HG02610 (cell line): ENCODE measurements around the gene CCDC68.

ENCODE experiments used
- ATAC-seq: cut with Tn5 transposase; IDR thresholded peaks from one replicate; pipeline ENCODE4 v1.9.1; 2021; ENCODE audit warnings: mild to moderate bottlenecking, moderate library complexity; ENCODE audit not compliant: unreplicated experiment

The CCDC68 gene

DNA sequence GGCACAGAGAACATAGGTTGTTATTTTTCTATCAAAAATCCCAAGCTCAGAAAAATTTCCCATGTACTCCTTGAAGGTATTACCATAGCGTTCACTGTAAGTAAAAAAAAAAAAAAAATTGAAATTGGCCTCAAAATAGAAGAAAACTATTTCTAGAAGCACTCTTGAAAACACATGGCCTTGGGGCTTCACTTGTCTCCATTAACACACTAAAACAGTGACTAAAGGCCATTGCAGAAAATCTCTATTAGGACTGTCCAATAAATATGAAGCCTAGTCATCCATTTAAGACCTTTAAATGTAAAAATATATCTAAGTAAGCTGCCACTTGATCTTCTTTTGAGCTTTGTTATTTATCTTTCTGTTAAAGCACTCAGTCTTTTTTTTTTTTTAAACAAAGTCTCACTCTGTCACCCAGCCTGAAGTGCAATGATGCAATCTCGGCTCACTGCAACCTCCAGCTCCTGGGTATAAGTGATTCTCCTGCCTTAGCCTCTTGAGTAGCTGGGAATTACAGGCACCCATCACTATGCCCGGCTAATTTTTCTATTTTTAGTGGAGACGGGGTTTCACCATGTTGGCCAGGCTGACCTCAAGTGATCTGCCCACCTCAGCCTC, 35.8 kb downstream of the CCDC68 start:
- no peak for ATAC-seq

DNA sequence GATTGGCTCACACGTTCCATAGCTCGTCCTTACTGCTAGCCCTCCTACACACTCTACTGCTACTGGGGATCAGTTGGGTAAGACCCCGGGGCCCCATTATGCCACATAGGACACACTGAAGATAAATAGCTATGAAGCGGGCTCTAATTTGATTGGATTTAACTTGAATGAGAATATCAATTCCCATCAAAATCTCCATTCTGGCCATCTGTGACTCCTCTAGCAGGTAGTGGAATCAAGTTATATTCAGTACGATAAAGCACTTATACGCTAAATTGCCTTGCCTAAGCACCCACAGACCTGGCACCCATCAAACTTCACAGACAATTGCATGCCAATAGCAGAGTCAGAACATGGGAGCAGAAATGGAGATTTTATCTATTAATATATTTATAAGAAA, 39.8 kb downstream of the CCDC68 start:
- ATAC-seq, result no peak

DNA sequence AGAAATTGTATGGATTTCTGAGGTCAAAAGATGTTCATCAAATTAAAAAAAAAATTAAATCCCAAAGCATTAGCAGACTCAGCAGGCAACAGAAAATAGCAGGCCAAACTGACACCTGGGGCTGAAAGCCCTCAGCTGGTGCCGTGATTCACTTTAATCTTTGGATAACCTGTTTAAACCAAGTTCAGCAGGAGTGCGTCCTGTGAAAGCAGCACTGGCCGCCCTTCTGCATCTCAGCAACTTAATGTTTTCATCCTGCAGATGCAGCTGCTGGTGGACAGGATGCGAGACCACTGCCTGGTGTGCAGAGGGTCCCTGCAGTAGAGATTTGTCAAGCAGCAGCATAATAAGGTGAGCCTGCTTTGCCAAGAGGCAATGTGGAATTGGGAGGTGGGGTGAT, 41.2 kb downstream of the CCDC68 start:
- no peak for ATAC-seq

DNA sequence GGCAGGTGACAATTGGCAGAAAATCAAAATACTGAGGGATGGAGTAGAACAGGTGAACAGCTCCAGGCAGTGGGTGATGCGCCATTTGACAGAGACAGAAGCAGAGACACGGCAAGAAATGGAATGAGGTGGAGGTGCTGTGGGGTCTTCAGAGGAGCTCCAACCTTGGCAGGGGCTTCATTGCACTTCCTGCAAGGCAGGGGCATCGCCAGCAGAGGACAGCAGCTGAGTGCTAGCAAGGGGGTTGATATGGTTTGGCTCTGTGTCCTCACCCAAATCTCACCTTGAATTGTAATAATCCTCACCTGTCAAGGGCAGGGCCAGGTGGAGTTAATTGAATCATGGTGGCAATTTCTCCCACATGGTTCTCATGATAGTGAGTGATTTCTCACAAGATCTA, 42.8 kb downstream of the CCDC68 start:
- no peak for ATAC-seq

DNA sequence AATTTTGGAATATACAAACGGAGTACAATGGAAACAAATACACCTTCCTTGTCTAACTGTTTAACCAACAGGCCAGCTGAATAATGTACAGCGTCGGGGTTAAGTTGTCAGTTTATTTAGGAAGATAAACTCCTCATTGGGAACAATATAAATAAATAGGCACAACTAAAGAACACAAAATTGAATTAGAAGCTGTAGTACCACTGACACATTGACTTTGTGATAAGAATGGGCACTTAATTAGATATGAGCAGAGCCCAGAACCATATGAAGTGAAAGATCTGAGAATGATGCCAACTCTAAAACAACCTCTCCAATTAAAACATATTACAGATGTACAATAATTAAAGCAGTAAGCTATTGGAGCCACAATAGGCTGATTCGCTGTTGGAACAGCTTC, 44.4 kb downstream of the CCDC68 start:
- ATAC-seq, result no peak

DNA sequence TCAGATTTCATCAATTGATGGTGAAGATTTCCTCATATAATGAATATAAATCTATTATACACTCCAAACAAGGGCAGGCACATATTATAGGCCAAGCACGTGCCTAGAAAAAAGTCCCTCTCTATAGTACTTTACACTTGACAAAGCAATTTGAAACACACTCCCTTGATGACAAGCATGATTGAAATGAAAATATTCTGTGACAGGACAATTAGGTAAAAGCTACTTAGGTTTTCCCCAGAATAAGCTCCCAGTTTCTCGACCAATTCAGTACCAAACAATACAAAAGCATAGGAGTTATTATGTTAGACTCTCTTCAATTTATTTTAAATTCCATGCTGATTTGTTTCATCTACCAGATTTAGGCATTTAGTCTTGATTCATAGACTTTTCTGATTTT, 47.7 kb downstream of the CCDC68 start:
- ATAC-seq, result no peak

DNA sequence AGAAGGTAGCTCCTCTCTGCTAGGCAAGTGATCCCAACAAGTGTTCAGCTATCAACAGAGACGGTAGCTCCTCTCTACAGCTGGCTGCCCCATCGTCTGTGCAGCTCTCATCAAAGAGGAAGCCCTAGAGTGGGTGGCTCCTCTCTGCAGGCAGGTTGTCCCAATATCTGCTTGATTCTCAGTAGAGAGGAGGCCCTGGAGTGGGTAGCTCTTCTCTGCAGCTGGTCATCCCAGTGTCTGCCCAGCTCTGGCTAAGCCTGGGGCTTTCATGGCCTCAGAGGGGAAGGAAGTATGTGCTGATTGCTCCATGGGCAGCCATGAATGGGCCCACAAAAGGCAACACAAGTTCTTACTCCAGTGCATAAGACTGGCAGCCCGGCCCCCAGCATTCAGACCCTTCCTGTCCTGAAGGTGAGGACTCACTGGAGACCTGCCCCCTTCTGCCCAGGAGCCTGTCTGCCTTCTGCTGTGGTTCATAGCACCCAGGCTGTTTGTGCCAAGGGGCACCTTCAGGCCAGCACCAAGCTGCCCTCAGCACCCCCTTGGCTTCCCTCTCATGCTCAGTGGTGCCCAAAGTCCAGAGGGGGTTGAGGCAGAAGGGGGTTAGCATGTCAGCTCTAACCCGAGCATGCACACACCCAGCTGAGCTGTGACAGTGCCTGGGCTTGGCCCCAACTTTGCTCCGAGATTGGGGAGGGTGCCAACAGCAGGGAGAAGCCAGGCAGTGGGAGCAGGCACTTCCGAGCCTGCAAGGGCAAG, 48.9 kb downstream of the CCDC68 start:
- ATAC-seq, result no peak

DNA sequence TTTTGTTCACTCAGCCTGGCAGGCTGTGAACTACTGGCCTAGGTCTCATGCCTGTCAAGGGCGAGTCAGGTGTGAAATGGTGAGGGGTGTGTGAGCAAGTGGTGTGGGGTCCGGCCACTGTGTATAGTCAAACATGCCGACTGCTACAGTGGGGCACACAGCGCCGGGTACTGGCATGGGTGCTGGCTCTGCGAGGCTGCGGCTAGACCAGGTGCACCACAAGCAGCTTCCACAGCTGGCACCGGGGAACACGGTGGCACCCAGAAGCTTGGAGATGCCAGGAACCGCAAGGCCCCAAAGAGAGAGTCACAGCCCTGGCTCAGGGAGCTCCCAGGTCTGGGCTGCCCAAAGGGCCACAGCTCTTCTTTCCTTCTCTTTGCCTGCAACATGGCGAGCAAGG, 49.7 kb downstream of the CCDC68 start:
- no peak for ATAC-seq

DNA sequence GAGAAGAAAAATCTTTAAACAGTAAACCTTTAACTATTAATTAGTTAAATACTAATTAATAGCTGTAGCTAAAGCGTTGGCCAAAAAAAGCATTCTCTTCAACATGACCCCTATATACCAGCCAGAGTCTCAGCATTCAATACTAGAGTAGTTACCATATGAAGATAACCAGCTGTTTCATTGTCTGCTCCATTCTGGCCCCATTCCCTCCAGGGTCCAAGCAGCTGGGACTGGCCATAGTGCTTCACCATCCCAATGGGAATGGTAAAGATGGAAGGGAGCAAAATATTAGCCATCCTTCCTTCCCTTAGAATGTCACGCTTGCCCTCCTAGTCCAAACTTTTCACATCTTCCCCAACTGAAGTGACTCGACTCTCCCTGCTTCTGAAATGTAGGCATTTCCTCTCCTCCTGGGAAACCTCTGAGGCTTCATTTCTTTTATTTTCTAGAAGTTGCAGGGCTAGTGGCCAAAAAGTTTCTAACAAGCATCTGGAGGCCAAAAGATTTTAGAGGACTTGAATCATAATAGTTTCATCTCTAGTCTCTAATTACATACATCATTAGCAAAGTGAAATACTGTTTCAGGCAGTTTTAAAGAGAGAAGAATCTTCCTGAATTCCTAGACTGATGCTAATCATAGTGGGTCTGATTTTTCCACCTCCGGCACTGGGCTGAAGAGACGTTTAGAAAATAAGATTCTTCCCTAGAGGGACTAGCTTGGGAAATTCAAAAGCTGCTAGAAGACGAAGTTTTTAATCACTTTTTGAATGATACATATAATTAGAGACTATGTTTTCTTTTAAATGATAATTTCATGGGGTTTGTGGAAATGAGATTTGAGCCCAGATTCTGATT, 52.7 kb downstream of the CCDC68 start:
- no peak for ATAC-seq

DNA sequence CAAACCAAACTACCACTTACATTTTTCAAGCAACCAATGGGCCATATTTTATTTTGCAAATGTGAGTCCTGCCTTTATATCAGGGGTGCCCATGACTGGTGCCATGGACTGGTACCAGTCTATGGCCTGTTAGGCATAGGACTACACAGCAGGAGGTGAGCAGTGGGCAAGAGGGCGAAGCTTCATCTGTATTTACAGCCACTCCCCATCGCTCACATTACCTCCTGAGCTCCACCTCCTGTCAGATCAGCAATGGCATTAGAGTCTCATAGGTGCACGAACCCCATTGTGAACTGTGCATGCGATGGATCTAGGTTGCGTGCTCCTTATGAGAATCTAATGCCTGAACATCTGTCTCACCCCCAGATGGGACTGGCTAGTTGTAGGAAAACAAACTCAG, 53.6 kb downstream of the CCDC68 start:
- ATAC-seq, result no peak

DNA sequence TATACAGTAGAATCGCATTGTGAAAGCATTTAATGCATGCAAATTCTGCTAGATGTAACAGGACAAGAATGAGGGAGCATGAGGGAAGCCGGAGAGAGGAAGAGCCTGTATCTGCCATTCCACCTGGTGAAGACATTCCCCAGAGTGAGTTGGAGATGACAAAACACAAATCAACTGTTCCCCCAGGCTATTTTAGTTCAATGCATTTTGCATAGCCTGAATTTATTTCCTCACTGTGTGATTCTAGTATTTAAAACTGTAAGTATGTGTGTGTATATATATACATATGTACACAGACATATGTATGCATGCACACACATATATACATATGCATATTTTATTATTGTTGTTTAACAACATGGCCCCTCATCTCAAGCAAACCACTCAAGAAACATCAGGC, 54.7 kb downstream of the CCDC68 start:
- ATAC-seq, result no peak

DNA sequence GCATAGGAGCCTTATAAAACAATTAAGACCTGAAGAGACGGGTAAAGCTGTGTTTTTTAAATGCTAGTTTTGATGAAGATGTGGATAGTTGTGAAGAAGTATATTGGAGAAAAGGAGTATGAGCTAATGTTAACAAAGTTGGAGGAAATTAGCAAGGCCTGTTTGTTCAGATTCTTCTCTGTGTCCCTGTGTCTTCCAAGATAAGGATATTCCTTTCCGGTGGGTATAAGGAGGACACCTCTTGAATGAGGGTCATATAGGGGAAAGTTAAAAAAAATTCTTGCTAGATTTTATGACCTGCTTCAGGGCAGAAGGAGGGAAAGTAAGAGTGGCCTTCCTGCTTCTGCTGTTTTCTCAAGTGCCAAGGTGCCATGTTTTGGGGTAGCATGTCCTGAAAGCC, 59.0 kb downstream of the CCDC68 start:
- no peak for ATAC-seq

DNA sequence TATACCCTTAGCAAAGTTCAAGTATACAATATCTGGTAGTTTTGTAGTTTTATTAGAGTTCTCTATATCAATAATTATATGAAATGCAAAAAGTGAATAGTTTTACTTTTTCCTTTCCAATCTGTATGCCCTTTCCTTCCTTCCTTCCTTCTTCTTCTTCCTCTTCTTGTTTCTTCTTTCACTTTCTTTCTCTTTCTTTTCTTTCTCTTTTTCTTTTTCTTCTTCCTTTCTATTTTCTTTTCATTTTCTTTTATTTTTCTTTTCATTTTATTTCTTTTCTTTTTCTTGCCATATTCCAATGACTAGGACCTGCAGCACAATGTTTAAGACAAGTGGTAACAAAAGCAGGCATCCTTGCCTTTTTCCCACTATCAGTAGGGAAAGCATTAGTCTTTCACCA, 59.8 kb downstream of the CCDC68 start:
- no peak for ATAC-seq

DNA sequence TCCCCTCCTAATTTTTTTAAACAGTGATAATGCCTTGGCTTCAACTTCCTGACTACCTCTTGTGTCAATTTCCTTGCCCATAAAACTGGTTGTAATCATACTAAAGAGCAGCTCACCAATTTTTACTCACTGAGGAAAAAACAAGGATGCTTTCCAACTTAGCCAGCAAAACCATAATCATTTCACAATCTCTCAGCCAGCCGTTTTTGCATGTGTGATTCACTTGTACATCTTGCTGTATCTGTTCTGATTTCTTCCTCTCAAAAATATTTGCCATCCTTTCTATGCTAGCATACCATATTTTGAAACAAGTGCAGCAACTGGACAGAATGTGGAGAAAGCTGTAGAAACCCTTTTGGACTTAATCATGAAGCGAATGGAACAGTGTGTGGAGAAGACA, 70.3 kb downstream of the CCDC68 start:
- no peak for ATAC-seq

DNA sequence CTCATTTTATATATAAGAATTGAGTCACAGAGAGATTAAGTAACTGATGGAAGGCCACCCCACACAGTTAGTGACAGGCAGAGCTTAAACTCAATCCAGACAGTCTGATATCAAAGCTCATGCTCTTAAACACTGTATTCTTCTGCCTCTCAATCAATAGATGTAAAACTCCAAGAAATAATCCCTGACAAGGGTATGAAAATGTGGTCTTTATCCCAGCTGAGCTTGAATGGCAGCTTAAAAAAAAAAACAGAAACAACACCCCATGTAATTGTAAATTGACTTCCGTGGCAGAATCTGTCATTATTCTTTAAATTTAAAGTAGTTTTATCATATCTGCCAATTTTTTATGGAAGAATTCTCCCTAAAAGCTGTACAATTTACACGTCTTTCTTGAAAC, 70.9 kb downstream of the CCDC68 start:
- ATAC-seq, result no peak

DNA sequence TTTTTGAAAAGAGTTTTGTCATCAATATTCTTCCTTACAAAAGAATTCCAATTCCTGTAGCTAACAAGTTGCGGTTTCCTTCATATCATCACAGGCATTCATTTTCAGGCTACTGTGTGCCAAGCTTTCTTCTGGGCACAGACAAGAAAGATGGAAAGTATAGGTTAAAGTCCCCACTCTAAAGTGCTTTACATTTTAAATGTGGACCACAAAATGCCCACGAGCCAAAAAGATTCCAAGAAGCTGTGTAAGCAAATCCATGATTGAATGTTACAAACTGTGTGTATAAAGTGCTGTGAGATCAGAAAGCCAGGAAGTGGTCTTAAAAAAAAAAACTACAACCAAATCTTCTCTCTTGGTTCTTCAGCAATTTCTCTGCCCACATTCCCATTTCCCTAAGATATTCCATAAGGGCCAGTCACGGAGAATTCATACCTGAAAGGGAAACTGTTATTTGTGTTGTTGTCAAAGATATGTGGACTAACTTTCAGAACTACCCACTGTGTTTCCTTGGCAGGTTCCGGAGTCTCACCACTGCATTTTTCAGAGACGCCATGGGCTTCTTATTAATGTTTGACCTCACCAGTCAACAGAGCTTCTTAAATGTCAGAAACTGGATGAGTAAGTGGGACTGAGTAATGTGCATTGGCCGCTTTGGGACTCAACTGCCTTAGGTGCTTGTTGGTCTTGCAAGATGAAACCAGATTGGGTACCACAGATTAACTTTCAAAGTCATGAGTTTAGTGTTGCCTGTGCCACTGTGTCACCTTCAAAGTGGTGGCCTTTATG, 75.3 kb downstream of the CCDC68 start:
- no peak for ATAC-seq

DNA sequence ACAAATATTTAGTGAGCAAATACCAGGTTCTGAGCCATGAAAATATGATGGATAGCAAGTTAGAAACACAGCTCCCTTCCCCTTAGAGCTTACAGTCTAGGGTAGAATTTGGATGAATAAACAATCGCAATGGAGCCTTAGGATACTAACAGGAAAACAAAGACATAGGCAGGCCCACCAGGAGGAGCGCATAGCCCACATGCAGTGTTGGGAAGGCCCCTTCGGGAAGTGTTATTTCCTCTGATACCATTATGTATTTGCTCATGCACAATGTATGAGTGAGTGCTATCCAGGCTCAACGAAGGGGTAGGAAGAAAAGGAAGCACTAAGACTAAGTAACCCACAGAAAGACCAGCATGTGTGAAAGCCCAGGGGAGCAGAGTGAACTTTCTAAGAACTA, 76.9 kb downstream of the CCDC68 start:
- no peak for ATAC-seq

DNA sequence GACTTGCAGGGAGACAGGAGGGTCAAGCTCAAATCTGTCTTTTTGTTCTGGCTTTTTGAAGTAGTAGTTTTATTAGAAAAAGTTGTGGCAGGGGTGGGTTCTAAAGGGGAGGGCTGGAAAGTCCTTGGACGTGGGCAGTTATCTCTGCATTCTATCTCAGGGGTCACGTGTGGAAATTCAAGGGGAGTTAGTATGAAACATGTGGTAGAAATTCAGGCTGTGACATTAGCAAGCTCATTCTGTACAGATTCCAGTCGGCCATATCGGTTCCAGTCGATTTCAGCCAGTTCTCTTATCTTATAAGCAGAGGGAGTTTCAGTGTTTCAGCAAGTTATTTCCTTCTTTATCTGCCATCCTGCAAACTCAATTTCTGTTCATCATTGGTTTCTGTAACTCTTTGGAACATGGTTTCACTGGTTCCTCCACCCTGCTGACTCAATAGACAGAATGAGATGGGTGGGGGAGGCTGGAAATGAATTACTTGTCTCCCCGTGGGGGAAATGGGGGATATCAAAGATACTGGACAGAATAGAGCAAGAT, 78.0 kb downstream of the CCDC68 start:
- no peak for ATAC-seq

DNA sequence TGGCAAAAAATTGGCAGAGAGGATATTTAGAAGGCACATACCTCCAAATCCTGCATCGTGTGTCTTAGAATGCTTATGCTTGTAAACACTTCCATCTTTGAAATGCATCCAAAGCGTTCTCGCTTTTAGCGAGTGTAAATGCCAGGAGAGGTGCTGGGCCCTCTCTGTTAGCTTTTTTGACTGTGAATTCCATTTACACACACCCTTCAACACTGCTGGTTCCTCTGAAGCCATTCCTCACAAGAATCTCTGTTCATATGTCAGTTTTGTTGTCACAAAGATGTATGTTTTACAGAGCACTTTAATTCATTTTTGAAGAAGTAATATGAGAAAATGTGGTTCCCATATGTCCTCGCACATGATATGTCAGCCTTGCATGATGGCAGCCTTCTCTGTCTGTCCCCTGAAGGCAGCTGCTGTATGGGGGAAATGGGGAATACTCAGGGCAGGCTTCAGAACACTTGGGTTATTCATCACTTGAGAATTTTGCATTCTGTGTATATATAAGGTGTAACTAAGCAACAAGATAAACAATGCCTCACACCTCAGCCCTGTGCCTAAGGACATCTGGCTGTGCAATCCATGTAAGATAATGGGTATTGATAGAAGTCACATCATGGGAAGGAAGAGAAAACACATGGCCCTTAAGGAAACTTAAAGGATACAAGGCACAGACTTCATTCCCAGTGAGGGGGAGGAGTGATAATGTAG, 78.7 kb downstream of the CCDC68 start:
- ATAC-seq, result no peak

DNA sequence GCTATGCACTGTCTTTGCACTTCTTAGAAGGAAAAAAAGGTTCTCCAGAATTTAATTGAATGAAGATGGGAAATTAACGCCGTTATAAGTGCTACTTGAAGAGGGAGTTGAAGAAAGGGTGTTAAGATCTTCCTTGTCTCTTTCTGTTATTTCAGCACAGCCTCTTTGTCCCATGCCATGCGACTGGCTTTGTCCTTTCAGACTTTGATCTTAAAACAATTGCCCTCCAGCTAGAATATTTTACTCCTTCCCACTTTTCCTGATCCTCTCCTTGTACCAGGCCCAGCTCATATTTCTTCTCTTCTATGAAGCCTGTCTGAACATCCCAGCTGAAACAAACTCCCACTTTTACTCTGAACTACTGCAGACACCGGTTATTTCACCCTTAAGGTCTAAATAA, 79.6 kb downstream of the CCDC68 start:
- ATAC-seq, result no peak
